ENCODE data around the gene PPP2R2C. TPM values are rescaled to one million over a fixed set of nuclear protein-coding genes. Genes with fewer than 3 reads are reported as not detected.

Gene PPP2R2C
- total and polyA plus RNA-seq, 10 of the 15 experiments (the other 5 are each of a cell fraction or from before 2014, with no cell fraction given) = 0.13 to 0.15 TPM; not detected in 8

DNA sequence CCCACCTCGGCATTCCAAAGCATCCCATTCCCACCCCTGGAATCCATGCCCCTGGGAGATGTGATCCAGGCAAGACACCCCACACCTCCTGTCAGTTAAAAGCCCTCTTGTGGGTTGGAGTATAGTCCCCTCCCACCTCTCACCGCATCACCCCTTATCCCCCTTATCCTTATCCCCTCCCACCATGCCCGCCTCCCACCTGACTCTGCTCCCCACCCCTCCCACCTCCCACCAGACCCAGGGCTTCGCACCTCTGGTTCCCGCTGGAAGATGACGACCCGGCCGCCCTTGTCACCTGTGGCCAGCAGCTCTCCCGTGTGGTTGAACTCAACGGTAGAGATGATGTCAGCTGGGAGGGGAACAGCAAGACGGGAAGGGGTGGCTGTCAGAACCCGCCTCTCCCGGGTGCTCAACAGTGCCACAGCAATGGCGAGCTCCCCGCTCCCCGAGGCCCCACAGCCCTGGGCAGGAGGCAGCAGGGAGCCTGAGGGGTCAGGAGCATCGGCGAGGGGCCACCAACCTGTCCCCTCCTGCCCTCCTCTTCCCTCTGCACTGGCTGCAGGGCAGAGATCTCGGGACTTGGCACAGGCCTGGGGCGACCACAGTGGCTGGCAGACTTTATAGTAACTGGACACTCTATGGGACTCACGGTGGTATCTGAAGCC is 91.5 kb downstream of the PPP2R2C start (continued):
- TF ChIP-seq, protein P1, sequence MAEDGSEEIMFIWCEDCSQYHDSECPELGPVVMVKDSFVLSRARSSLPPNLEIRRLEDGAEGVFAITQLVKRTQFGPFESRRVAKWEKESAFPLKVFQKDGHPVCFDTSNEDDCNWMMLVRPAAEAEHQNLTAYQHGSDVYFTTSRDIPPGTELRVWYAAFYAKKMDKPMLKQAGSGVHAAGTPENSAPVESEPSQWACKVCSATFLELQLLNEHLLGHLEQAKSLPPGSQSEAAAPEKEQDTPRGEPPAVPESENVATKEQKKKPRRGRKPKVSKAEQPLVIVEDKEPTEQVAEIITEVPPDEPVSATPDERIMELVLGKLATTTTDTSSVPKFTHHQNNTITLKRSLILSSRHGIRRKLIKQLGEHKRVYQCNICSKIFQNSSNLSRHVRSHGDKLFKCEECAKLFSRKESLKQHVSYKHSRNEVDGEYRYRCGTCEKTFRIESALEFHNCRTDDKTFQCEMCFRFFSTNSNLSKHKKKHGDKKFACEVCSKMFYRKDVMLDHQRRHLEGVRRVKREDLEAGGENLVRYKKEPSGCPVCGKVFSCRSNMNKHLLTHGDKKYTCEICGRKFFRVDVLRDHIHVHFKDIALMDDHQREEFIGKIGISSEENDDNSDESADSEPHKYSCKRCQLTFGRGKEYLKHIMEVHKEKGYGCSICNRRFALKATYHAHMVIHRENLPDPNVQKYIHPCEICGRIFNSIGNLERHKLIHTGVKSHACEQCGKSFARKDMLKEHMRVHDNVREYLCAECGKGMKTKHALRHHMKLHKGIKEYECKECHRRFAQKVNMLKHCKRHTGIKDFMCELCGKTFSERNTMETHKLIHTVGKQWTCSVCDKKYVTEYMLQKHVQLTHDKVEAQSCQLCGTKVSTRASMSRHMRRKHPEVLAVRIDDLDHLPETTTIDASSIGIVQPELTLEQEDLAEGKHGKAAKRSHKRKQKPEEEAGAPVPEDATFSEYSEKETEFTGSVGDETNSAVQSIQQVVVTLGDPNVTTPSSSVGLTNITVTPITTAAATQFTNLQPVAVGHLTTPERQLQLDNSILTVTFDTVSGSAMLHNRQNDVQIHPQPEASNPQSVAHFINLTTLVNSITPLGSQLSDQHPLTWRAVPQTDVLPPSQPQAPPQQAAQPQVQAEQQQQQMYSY (CRISPR knock-in tag; IDR thresholded peaks at IDR 0.05) = no peak
- TF ChIP-seq, protein P2, sequence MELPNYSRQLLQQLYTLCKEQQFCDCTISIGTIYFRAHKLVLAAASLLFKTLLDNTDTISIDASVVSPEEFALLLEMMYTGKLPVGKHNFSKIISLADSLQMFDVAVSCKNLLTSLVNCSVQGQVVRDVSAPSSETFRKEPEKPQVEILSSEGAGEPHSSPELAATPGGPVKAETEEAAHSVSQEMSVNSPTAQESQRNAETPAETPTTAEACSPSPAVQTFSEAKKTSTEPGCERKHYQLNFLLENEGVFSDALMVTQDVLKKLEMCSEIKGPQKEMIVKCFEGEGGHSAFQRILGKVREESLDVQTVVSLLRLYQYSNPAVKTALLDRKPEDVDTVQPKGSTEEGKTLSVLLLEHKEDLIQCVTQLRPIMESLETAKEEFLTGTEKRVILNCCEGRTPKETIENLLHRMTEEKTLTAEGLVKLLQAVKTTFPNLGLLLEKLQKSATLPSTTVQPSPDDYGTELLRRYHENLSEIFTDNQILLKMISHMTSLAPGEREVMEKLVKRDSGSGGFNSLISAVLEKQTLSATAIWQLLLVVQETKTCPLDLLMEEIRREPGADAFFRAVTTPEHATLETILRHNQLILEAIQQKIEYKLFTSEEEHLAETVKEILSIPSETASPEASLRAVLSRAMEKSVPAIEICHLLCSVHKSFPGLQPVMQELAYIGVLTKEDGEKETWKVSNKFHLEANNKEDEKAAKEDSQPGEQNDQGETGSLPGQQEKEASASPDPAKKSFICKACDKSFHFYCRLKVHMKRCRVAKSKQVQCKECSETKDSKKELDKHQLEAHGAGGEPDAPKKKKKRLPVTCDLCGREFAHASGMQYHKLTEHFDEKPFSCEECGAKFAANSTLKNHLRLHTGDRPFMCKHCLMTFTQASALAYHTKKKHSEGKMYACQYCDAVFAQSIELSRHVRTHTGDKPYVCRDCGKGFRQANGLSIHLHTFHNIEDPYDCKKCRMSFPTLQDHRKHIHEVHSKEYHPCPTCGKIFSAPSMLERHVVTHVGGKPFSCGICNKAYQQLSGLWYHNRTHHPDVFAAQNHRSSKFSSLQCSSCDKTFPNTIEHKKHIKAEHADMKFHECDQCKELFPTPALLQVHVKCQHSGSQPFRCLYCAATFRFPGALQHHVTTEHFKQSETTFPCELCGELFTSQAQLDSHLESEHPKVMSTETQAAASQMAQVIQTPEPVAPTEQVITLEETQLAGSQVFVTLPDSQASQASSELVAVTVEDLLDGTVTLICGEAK (IDR thresholded peaks at IDR 0.05; ENCODE audit: borderline replicate concordance) = no peak
- TF ChIP-seq ZNF207 (IDR thresholded peaks at IDR 0.05; ENCODE audit: borderline replicate concordance) = no peak
- TF ChIP-seq ETV6 (conservative IDR thresholded peaks at IDR 0.05 in 1 of 2, IDR thresholded peaks at IDR 0.05 in 1 of 2; ENCODE audit: borderline replicate concordance in 1 of 2, low read depth in 1 of 2) = no peak

All from GM12878 (cell line).